AG09309 (cell line): Measurements from ENCODE around the gene PSORS1C2.

Experiments
- DNase-seq: peaks from one replicate; pipeline ENCODE4 v3.0.0-alpha.2; 2010; ENCODE audit warnings: low read depth
- H3K4me3 ChIP-seq: 2 replicates; pipeline ENCODE4 v1.5.1; 2011; ENCODE audit warnings: mild to moderate bottlenecking, low read depth, low read length, moderate library complexity; ENCODE audit not compliant: control insufficient read depth
- TF ChIP-seq, protein P1 (sequence below): IDR thresholded peaks from 2 replicates; pipeline ENCODE4 v1.5.1; 2011; ENCODE audit warnings: mild to moderate bottlenecking, low read depth, low read length, inconsistent platforms; ENCODE audit not compliant: insufficient read depth, control insufficient read depth; ENCODE audit errors: missing control alignments

Gene PSORS1C2

GRCh38 chr6:31135710-31136109 lies 3.2 kb downstream of the PSORS1C2 start:
- no peak for DNase-seq
- H3K4me3 ChIP-seq: no peak overlapping the region
- TF ChIP-seq, protein P1, sequence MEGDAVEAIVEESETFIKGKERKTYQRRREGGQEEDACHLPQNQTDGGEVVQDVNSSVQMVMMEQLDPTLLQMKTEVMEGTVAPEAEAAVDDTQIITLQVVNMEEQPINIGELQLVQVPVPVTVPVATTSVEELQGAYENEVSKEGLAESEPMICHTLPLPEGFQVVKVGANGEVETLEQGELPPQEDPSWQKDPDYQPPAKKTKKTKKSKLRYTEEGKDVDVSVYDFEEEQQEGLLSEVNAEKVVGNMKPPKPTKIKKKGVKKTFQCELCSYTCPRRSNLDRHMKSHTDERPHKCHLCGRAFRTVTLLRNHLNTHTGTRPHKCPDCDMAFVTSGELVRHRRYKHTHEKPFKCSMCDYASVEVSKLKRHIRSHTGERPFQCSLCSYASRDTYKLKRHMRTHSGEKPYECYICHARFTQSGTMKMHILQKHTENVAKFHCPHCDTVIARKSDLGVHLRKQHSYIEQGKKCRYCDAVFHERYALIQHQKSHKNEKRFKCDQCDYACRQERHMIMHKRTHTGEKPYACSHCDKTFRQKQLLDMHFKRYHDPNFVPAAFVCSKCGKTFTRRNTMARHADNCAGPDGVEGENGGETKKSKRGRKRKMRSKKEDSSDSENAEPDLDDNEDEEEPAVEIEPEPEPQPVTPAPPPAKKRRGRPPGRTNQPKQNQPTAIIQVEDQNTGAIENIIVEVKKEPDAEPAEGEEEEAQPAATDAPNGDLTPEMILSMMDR: no peak

DNA sequence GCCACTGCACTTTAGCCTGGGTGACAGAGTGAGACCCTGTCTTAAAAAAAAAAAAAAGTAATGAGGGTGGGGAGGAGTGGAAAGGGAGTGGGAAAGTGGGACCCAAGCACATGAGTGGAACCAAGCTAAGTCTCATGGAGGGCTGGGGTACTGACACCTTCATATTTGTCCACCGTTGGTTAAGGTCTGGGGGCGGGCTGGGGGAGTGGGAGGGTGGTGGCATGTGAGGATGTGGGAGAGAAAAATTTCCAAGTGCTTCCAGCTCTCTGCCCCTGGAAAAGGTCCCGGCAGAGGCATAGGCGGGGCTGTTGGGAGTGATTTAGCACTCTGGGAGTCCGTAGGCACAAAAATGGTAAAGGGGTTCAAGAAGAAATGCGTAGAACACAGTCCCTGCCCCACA lies 6.1 kb downstream of the PSORS1C2 start:
- no peak overlapping the region for H3K4me3 ChIP-seq
- no peak for DNase-seq
- TF ChIP-seq, protein P1: no peak

DNA sequence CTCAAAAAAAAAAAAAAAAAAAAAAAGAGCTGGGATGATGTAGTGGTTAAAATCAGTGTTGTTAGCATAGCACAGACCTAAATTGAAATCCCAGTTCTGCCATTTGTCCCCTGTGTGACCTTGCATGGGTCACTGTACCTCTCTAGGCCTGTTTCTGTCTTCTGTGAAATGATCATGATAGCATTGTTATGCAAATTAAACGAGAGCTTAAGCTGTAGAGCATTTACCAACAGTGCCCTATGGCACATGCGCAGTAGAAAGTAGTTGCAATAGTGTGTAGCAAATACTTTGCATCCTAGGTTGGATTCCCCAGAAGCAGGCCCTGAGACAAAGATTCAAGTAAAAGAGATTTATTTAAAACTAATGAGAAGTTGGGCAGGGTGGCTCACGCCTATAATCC lies 7.3 kb downstream of the PSORS1C2 start:
- TF ChIP-seq, protein P1: no peak
- no peak overlapping the region for H3K4me3 ChIP-seq
- DNase-seq: no peak

DNA sequence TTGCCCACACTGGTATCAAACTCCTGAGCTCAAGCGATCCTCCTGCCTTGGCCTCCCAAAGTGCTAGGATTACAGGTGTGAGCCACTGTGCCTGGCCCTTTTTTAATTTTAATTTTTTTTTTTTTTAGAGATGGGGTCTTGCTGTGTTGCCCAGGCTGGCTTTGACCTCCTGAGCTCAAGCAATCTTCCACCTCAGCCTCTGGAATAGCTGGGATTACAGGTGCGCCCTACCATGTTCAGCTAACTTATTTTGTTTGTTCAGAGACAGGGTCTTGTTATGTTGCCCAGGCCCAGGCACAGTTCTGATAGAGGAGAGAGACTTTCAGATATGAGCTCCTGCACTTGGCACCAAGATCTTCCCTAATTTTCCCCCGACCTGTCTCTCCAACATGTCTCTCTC lies 8.1 kb downstream of the PSORS1C2 start:
- no peak overlapping the region for H3K4me3 ChIP-seq
- DNase-seq: no peak
- TF ChIP-seq, protein P1: no peak

DNA sequence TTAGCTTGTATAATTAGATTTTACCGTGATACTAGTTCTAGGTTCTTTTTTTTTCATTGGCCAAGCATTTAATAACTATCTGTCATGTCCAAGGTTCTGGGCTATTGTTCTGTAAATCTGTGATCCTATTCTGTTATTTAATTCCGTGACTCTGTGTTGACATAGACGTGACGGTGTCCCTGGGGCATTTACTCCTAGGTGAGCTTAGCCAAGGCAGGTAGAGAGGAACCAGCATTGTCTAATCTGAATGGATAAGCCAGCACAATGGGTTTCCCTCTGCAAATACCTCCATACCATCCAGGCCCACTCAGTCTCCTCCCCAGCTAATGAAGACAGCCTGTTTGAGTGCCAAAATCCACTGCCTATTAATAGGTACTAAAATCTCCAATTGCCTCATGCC lies 9.7 kb downstream of the PSORS1C2 start:
- TF ChIP-seq, protein P1: no peak
- H3K4me3 ChIP-seq: no peak overlapping the region
- DNase-seq: no peak

- TF ChIP-seq, protein P1: peak; percentile 83
- no peak for DNase-seq
- no peak overlapping the region for H3K4me3 ChIP-seq
These were observed 10.7 kb downstream of the PSORS1C2 start for GRCh38 chr6:31128093-31128676.

GRCh38 chr6:31126396-31127175 lies 12.3 kb downstream of the PSORS1C2 start:
- TF ChIP-seq, protein P1: no peak
- H3K4me3 ChIP-seq: no peak overlapping the region
- DNase-seq: no peak
